ENCODE data around the gene TSN.

TSN gene

GRCh38 chr2:121766624-121767023, 11.2 kb downstream of the TSN start:
- H3K27ac ChIP-seq, result no peak overlapping the region
- no peak for TF ChIP-seq FOXP2 (optimal IDR thresholded peaks at IDR 0.05; ENCODE audit: control extremely low read depth, extremely low read length, insufficient read depth)
- no peak for TF ChIP-seq POLR2AphosphoS5 (IDR thresholded peaks at IDR 0.05; ENCODE audit: borderline replicate concordance, low read depth, low read length)
- no peak for TF ChIP-seq EZH2 (IDR thresholded peaks at IDR 0.05)
- H3K36me3 ChIP-seq (ENCODE audit: insufficient read depth, low read length), result peaks cover 57% of the 10 kb centered on the region
- H3K9me3 ChIP-seq (ENCODE audit: low read depth, low read length), result no peaks in the 10 kb centered on the region
- H3K4me3 ChIP-seq, result no peak overlapping the region
- no peak overlapping the region for H3K9ac ChIP-seq (ENCODE audit: insufficient read length)
- DNase-seq (ENCODE audit: low read depth, low spot score), result no peak

GRCh38 chr2:121768143-121768755, 12.8 kb downstream of the TSN start:
- H3K9ac ChIP-seq (ENCODE audit: insufficient read length), result no peak overlapping the region
- H3K36me3 ChIP-seq (ENCODE audit: insufficient read depth, low read length), result peaks cover 47% of the 10 kb centered on the region
- no peak overlapping the region for H3K4me3 ChIP-seq
- H3K9me3 ChIP-seq (ENCODE audit: low read depth, low read length), result no peaks in the 10 kb centered on the region
- DNase-seq (ENCODE audit: low read depth, low spot score), result no peak
- H3K27ac ChIP-seq, result no peak overlapping the region
- no peak for TF ChIP-seq POLR2AphosphoS5 (IDR thresholded peaks at IDR 0.05; ENCODE audit: borderline replicate concordance, low read depth, low read length)
- no peak for TF ChIP-seq EZH2 (IDR thresholded peaks at IDR 0.05)
- no peak for TF ChIP-seq FOXP2 (optimal IDR thresholded peaks at IDR 0.05; ENCODE audit: control extremely low read depth, extremely low read length, insufficient read depth)

GRCh38 chr2:121771976-121772742, 16.7 kb downstream of the TSN start:
- Histone ChIP-seq H3K4me3 (no peak overlapping the region), H3K36me3 (ENCODE audit: insufficient read depth, low read length) (peaks cover 9% of the 10 kb centered on the region), H3K9ac (ENCODE audit: insufficient read length) (no peak overlapping the region), H3K27ac (no peak overlapping the region), H3K9me3 (ENCODE audit: low read depth, low read length) (no peaks in the 10 kb centered on the region)
- no peak for TF ChIP-seq POLR2AphosphoS5 (IDR thresholded peaks at IDR 0.05; ENCODE audit: borderline replicate concordance, low read depth, low read length)
- no peak for TF ChIP-seq FOXP2 (optimal IDR thresholded peaks at IDR 0.05; ENCODE audit: control extremely low read depth, extremely low read length, insufficient read depth)
- TF ChIP-seq EZH2 (IDR thresholded peaks at IDR 0.05), result no peak
- DNase-seq (ENCODE audit: low read depth, low spot score), result no peak

DNA sequence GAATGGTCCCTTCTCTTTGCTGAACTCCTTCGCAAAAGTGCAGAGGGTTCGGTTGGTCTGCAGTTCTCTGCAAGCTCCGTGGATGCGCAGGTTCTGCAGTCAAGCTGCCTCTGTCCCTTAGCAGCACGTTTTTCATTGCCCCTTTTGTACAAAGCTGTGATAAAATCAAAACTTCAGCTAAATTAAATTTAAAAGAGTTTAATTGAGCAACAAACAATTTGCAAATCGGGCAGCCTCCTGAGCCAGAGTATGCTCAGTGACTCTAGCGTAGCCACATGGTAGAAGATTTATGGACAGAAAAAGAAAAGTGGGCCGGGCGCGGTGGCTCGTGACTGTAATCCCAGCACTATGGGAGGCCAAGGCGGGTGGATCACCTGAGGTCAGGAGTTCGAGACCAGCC, 18.8 kb downstream of the TSN start:
- DNase-seq (ENCODE audit: low read depth, low spot score), result no peak
- Histone ChIP-seq H3K27ac (no peak overlapping the region), H3K9me3 (ENCODE audit: low read depth, low read length) (no peaks in the 10 kb centered on the region), H3K4me3 (no peak overlapping the region), H3K9ac (ENCODE audit: insufficient read length) (no peak overlapping the region), H3K36me3 (ENCODE audit: insufficient read depth, low read length) (no peaks in the 10 kb centered on the region)
- TF ChIP-seq POLR2AphosphoS5 (IDR thresholded peaks at IDR 0.05; ENCODE audit: borderline replicate concordance, low read depth, low read length), result no peak
- TF ChIP-seq EZH2 (IDR thresholded peaks at IDR 0.05), result no peak
- TF ChIP-seq FOXP2 (optimal IDR thresholded peaks at IDR 0.05; ENCODE audit: control extremely low read depth, extremely low read length, insufficient read depth), result no peak

GRCh38 chr2:121776361-121776760, 20.9 kb downstream of the TSN start:
- H3K4me3 ChIP-seq, result no peak overlapping the region
- H3K27ac ChIP-seq, result no peak overlapping the region
- no peak overlapping the region for H3K9ac ChIP-seq (ENCODE audit: insufficient read length)
- TF ChIP-seq FOXP2 (optimal IDR thresholded peaks at IDR 0.05; ENCODE audit: control extremely low read depth, extremely low read length, insufficient read depth) (no peak), POLR2AphosphoS5 (IDR thresholded peaks at IDR 0.05; ENCODE audit: borderline replicate concordance, low read depth, low read length) (no peak), EZH2 (IDR thresholded peaks at IDR 0.05) (no peak)
- no peak for DNase-seq (ENCODE audit: low read depth, low spot score)
- no peaks in the 10 kb centered on the region for H3K9me3 ChIP-seq (ENCODE audit: low read depth, low read length)
- H3K36me3 ChIP-seq (ENCODE audit: insufficient read depth, low read length), result no peaks in the 10 kb centered on the region

DNA sequence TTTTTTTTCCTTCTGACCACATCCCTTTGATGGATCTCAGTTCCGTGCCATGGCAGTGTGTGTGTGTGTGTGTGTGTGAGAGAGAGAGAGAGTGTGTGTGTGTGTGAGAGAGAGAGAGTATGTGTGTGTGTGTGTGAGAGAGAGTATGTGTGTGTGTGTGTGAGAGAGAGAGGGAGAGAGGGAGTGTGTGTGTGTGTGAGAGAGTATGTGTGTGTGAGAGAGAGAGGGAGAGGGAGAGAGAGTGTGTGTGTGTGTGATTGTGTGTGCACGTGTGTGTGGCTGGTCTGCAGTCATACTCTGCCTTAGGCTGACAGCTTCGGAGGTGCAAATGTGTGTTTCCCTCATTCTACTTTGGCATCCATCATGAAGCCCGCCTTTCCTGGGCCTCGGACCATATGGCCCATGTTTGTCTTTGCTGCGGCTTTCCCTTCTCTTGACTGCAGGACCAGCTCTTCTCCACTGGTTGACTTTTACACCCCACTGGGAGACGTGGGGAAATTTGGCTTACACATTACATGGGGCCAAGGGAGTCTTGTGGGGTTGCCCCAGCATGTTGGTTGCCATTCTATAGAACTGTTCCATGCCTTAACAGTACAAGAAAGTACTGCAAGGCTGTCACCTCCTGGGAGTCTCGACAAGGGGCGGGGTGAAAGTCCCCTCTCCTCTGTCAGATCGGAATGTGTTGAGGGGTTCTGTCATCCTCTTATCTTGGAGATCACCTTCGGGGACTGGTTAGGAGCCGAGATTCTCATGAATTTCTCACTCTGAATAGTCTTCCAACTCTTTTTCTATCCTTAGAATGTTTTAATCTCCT, 21.6 kb downstream of the TSN start:
- TF ChIP-seq POLR2AphosphoS5 (IDR thresholded peaks at IDR 0.05; ENCODE audit: borderline replicate concordance, low read depth, low read length) (no peak), EZH2 (IDR thresholded peaks at IDR 0.05) (no peak), FOXP2 (optimal IDR thresholded peaks at IDR 0.05; ENCODE audit: control extremely low read depth, extremely low read length, insufficient read depth) (no peak)
- Histone ChIP-seq H3K9ac (ENCODE audit: insufficient read length) (no peak overlapping the region), H3K4me3 (no peak overlapping the region), H3K36me3 (ENCODE audit: insufficient read depth, low read length) (no peaks in the 10 kb centered on the region), H3K27ac (no peak overlapping the region), H3K9me3 (ENCODE audit: low read depth, low read length) (no peaks in the 10 kb centered on the region)
- no peak for DNase-seq (ENCODE audit: low read depth, low spot score)

GRCh38 chr2:121777699-121778058, 22.2 kb downstream of the TSN start:
- no peak for DNase-seq (ENCODE audit: low read depth, low spot score)
- Histone ChIP-seq H3K27ac (no peak overlapping the region), H3K36me3 (ENCODE audit: insufficient read depth, low read length) (no peaks in the 10 kb centered on the region), H3K9ac (ENCODE audit: insufficient read length) (no peak overlapping the region), H3K4me3 (no peak overlapping the region), H3K9me3 (ENCODE audit: low read depth, low read length) (no peaks in the 10 kb centered on the region)
- TF ChIP-seq FOXP2 (optimal IDR thresholded peaks at IDR 0.05; ENCODE audit: control extremely low read depth, extremely low read length, insufficient read depth) (no peak), POLR2AphosphoS5 (IDR thresholded peaks at IDR 0.05; ENCODE audit: borderline replicate concordance, low read depth, low read length) (no peak)

- TF ChIP-seq EZH2 (IDR thresholded peaks at IDR 0.05), result no peak
- no peak for TF ChIP-seq POLR2AphosphoS5 (IDR thresholded peaks at IDR 0.05; ENCODE audit: borderline replicate concordance, low read depth, low read length)
- no peak for TF ChIP-seq FOXP2 (optimal IDR thresholded peaks at IDR 0.05; ENCODE audit: control extremely low read depth, extremely low read length, insufficient read depth)
- DNase-seq (ENCODE audit: low read depth, low spot score), result no peak
- H3K27ac ChIP-seq, result no peak overlapping the region
- H3K9me3 ChIP-seq (ENCODE audit: low read depth, low read length), result no peaks in the 10 kb centered on the region
- no peaks in the 10 kb centered on the region for H3K36me3 ChIP-seq (ENCODE audit: insufficient read depth, low read length)
- H3K9ac ChIP-seq (ENCODE audit: insufficient read length), result no peak overlapping the region
- H3K4me3 ChIP-seq, result no peak overlapping the region
These were observed 23.5 kb downstream of the TSN start for GRCh38 chr2:121778741-121779487.

Measured in SK-N-MC (cell line).